Mesodermal cell (in vitro differentiated cells): ENCODE data around the gene CAPN14.

ENCODE experiments used
- H3K27ac ChIP-seq: 2 replicates; pipeline ENCODE4 v1.7.0; 2013; ENCODE audit warnings: mild to moderate bottlenecking, low read depth, low read length, moderate library complexity; ENCODE audit not compliant: severe bottlenecking
- H3K36me3 ChIP-seq: 2 replicates; pipeline ENCODE4 v1.7.1; 2013; ENCODE audit warnings: mild to moderate bottlenecking, low read length, moderate library complexity; ENCODE audit not compliant: control insufficient read depth, insufficient read depth
- H3K4me1 ChIP-seq: one replicate; pipeline ENCODE4 v1.7.1; 2013; ENCODE audit warnings: mild to moderate bottlenecking, low read length; ENCODE audit not compliant: insufficient read depth, control insufficient read depth, poor library complexity, severe bottlenecking
- H3K4me3 ChIP-seq: 2 replicates; pipeline ENCODE4 v1.7.0; 2013; ENCODE audit warnings: low read length, control low read depth, mild to moderate bottlenecking; ENCODE audit not compliant: insufficient read depth, poor library complexity, severe bottlenecking; ENCODE audit errors: extremely low read depth
- H3K9me3 ChIP-seq: 2 replicates; pipeline ENCODE4 v1.7.1; 2013; ENCODE audit warnings: mild to moderate bottlenecking, low read length, moderate library complexity; ENCODE audit not compliant: control insufficient read depth
- WGBS, 2 experiments: methylation state at CpG; one replicate each; pipeline ENCODE4 v1.1.5; 2013; ENCODE audit warnings: missing lambda C conversion rate in 2 of 2; ENCODE audit not compliant: insufficient coverage in 2 of 2; 5-methylcytosine and 5-hydroxymethylcytosine counted together

The CAPN14 gene

DNA sequence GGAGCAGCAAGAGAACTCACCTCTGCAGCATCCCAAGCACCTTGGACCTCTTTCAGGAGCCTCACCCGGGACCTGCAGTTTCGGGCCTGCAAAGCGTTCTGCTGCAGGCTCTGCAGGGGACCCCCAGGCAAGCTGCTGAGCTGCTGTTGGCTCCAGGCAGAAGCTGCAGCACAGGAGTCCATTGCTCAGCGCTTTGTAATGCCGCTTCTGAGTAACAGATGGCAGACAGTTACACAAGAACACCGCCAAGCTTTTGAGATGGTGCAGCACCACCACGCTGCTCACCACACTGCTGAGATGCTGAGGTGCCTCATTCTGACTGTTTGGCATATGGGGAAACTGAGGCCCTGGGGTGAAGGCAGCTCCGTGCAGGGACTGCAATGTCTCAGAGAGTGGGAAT is 77.2 kb downstream of the CAPN14 start:
- H3K4me3 ChIP-seq: no peak overlapping the region
- H3K4me1 ChIP-seq: no peaks in the 10 kb centered on the region
- no peaks in the 10 kb centered on the region for H3K9me3 ChIP-seq
- no peaks in the 10 kb centered on the region for H3K36me3 ChIP-seq
- H3K27ac ChIP-seq: no peak overlapping the region
- WGBS, 2 experiments: 90 to 91% methylated on average over 7 of the region's 8 CpGs

DNA sequence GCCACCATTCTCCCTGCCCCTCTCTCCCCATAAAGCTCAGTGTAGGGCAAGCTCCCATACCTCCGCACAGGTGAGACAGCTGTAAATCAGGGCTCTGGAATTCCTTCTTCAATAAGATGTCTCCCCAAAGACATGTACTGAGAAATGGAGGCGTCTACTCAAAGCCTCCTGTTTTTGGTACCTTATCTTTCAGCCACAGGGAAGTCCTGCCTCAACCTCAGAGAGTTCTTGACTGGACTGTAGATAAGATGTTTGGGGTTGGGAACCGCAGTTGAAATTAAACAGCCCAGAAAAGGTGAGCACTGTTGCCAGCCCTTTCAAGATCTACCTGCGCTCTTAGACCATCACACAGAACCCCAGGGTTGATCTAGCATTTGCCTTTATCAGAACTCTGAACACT is 77.6 kb downstream of the CAPN14 start:
- WGBS, 2 experiments: 94 to 100% methylated on average over 2 of the region's 4 CpGs

DNA sequence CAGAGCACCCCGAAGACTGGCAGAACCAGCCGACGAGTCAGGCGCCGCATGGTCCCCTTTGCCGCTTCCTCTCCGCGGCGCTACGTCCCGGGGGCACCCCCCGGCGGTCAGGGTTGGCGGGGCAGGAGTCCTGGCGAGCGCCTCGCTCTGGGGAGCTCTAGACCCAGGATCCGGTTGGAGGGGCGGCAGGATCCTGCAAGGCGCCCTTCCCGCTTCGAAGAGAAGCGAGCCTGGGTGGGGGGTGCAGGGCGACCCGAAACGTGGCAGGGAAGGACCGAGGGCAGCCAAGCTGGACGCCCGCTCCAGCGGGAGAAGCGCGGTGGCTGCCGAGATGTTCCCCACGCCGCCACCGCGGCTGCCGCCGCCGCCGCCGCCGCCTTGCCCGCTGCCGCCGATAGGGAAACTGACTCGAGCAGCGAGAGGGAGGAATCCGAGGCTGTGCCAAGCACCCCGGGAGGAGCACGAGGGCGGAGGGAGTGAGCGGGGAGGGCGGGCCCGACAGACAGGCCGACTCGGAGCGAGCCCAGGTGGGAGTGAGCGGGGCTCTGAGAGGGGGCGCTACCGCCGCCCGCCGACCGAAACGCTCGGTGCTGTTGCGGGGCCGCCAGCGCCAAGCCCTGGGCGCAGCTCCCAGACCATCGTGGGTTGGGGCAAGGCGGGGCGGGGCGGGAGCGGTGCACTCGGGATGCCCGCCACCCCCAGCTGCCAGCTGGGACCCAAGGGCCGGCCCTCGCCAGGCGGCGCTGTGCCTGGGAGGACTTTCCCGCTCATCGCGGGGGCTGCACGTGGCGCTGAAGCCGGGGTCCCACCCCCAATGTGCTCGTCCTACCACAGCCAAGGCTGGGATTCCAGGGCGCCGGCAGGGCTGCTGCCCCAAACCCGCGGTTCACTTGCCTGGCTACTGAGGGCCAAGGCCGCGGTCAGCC is 79.0 kb downstream of the CAPN14 start, which contains the start of gene GALNT14:
Gene GALNT14 (minus strand): TSS at position 404 of the 926 bp plus-strand sequence. CDS start 354 bp downstream, at position 50.
- Histone ChIP-seq H3K36me3 (no peaks in the 10 kb centered on the region), H3K4me3 (peak within 1 kb of the TSS; percentile 46), H3K27ac (no peak within 1 kb of the TSS), H3K9me3 (no peaks in the 10 kb centered on the region), H3K4me1 (no peaks in the 10 kb centered on the region)
- 2 to 3% methylated on average over 60 to 83 of the region's 95 CpGs for WGBS, 2 experiments

More for the DNA sequence above, 77.6 kb downstream of the CAPN14 start:
- H3K4me1 ChIP-seq: no peaks in the 10 kb centered on the region
- no peak overlapping the region for H3K4me3 ChIP-seq
- no peaks in the 10 kb centered on the region for H3K9me3 ChIP-seq
- no peak overlapping the region for H3K27ac ChIP-seq
- H3K36me3 ChIP-seq: no peaks in the 10 kb centered on the region

DNA sequence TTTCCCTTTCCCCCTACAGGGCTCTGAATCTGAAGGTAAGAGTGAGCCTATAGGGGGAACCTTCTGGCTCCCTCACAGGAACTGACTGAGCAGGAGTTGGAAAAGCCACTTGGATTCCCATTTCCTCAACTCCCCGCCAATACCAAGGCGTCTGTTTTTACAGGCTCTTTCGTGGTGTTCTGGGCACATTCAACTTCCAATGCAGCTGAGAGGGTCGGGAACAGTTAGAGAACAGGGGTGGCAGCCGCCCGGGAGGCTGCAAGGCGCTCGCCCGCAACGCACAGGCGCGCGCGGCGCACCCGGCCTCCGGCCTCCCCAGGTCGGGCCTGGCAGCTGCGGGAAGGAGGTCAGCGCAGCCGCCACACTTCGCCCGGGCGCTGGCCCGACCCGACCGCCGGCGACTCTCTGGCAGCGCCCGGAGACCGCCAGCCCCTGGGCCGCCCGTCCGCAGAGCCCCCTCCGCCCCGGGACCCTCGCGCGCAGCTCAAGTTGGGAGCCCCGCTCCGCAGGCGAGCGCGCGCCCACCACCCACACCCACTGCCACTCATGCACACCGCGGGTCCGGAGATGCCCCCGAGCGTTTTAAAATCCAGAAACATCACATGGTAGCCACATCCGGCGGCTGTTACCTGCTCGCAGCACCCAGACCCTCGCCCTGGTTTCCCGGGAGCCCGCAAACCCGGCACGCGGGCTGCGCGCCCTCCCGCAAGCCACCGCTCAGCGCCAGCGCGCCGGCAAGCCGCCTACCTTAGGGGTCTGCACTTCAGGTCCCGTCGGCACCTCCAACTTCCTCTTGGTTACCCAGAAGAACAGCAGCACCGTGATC is 79.9 kb downstream of the CAPN14 start:
- Histone ChIP-seq H3K4me3 (peak overlapping the region; percentile 46), H3K27ac (no peak overlapping the region), H3K9me3 (no peaks in the 10 kb centered on the region), H3K36me3 (no peaks in the 10 kb centered on the region), H3K4me1 (no peaks in the 10 kb centered on the region)
- WGBS, 2 experiments: 2% methylated on average over 40 to 64 of the region's 72 CpGs

DNA sequence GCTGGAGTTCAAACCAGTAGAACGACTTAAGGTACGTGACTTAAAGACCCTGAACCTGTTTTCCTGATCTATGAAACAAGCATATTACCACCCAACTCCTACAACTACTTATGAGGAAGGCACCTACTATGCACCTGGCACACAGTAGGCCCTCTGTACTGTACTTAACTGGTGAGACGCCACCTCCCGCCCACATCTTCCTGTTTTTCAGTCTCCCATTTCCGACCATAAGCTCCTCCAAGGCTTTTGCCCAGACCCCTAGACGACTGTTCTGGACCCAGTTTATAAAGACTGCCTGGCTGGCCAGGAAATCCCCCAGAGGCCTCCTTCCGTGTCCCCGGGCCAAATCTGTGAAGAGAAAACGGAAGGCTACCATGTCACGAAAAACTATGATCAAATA is 80.6 kb downstream of the CAPN14 start:
- Histone ChIP-seq H3K9me3 (no peaks in the 10 kb centered on the region), H3K4me3 (no peak overlapping the region), H3K36me3 (no peaks in the 10 kb centered on the region), H3K4me1 (no peaks in the 10 kb centered on the region), H3K27ac (no peak overlapping the region)
- 81 to 83% methylated on average over 7 to 10 of the region's 10 CpGs for WGBS, 2 experiments

DNA sequence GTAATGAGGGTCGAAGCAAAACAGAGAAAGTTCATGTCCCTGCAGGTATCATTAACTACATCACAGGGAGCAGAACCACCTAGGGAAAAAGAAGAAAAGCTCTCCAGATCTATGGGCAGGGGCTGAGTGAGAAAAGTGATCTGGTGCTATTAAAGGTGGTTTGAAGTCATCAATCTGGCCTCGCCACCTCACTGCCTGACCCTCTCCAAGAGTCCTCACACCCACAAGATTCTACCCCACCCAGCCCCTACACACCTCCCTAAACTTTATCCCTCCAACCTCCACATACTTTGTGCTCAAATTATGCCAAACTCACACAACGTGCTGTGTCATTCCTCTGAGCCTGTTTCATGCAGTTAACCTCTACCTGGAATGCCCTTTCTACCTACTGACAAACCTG is 81.3 kb downstream of the CAPN14 start:
- WGBS, 2 experiments: 80 to 90% methylated on average over 1 to 3 of the region's 3 CpGs
- H3K9me3 ChIP-seq: no peaks in the 10 kb centered on the region
- H3K4me1 ChIP-seq: no peaks in the 10 kb centered on the region
- H3K4me3 ChIP-seq: no peak overlapping the region
- no peak overlapping the region for H3K27ac ChIP-seq
- no peaks in the 10 kb centered on the region for H3K36me3 ChIP-seq

DNA sequence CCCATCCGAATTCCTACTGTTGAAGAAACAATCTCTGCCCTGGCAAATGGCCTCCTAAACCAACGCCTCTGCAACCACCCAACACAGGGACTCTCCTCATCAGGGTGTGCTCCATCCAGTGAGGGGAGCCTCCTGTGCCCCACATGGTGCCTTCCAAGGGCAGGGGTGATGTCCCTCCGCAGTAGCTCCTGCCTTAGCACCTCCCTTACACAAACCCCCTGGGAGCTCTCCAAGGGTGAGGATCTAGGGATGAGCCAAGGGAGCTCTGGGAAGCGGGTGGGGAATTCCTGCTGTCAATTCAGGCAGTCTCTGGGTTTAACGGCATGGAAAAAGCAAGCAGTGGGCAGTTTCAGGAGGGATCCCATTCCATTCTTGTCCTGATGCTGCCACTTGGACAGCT is 82.8 kb downstream of the CAPN14 start:
- Histone ChIP-seq H3K4me1 (no peaks in the 10 kb centered on the region), H3K36me3 (no peaks in the 10 kb centered on the region), H3K9me3 (no peaks in the 10 kb centered on the region), H3K27ac (no peak overlapping the region), H3K4me3 (no peak overlapping the region)
- WGBS, 2 experiments: 73 to 83% methylated on average over 3 to 4 of the region's 5 CpGs

DNA sequence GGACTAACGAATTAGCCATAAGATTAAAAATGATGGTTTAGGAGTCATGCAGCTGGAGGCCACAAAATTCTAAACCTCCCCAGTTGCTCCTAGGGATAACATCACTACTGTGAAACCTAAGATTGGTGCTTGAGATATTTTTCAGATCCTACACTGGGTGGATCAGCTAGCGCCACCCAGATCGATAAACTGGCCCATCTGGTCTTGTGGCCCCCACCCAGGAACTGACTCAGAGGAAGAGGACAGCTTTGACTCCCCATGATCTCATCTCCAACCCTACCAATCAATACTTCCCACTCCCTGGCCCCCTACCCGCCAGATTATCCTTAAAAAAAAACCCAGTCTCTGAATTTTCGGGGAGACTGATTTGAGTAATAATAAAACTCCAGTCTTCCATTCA is 84.5 kb downstream of the CAPN14 start:
- 81 to 90% methylated on average over 2 to 5 of the region's 5 CpGs for WGBS, 2 experiments
- H3K4me1 ChIP-seq: no peaks in the 10 kb centered on the region
- no peaks in the 10 kb centered on the region for H3K36me3 ChIP-seq
- no peak overlapping the region for H3K4me3 ChIP-seq
- no peak overlapping the region for H3K27ac ChIP-seq
- no peaks in the 10 kb centered on the region for H3K9me3 ChIP-seq

DNA sequence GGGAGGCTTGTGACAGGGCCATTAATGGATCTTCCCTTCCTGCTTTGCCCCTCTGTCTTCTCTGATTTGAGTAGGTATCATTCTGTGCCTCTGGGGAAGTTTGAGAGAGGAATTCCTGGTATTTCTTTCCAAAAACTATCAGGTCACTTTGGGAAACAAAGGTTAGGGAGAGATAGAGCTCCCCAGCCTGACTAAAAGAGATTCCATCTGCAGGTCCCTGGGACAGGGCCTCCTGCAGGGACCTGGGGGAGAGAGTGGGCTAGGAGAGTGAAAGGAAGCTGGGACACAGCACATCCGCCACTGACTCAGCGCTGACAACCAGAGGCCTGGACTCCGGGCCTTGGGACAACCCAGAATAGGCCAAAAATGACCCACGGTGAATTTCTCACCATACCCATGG is 85.4 kb downstream of the CAPN14 start:
- Histone ChIP-seq H3K4me3 (no peak overlapping the region), H3K4me1 (peaks cover under 1% of the 10 kb centered on the region), H3K27ac (no peak overlapping the region), H3K36me3 (no peaks in the 10 kb centered on the region), H3K9me3 (no peaks in the 10 kb centered on the region)
- 50% methylated on average over 1 of the region's 4 CpGs; no CpG with 5 or more reads in 1 of the 2 experiments for WGBS, 2 experiments

DNA sequence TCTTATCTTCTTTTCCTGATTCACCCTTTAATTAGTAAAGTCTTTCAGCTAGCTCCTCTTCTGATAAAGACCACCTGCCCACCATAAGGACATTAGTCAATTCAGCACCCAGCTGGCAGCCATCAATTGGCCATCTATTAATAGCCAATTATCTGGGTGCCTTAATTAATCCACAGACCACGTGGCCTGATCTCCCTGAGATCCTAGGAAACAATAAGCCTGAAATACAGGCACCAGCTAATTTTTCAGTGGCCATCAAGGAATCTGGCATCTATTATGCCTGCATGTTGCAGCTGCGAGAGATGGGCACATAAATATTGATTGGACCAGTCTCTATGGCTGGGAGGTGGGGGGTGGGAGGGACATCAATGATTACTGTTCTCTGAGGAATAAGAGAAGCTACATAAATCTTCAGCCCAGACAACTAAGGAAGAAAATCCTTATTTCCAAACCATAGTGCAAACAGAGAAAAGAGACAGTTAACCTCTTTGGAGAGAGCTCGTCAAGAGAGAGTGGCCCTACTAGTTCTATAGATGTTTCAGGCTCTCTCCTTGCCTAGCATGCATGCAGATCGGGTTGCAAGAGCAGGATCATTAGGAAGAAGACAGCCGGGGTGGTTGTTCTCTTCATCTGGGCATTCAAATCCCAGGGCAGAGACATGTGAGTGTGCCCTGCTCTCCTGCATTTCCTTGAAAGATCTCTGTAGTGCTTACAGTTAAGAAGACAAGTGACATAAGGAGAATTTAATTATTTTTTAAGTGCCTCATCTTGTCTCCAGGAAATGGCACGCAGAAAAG is 87.7 kb downstream of the CAPN14 start:
- H3K9me3 ChIP-seq: no peaks in the 10 kb centered on the region
- no peak overlapping the region for H3K4me3 ChIP-seq
- no peaks in the 10 kb centered on the region for H3K36me3 ChIP-seq
- H3K27ac ChIP-seq: no peak overlapping the region
- WGBS, 2 experiments: 73 to 74% methylated on average over 4 to 6 of the region's 6 CpGs
- H3K4me1 ChIP-seq: peaks cover 7% of the 10 kb centered on the region
